Measurements from ENCODE around the gene ATXN1.
"Not testable (repeated sequence)": the region's sequence is repeated elsewhere in the genome, so short reads cannot be mapped to it uniquely, and the experiment has no call there.

- TF ChIP-seq CTCF (conservative IDR thresholded peaks at IDR 0.05; ENCODE audit: low read depth, low read length); EZH2 (IDR thresholded peaks at IDR 0.05; ENCODE audit: borderline replicate concordance, low read depth, low read length, poor library complexity, severe bottlenecking): not testable (repeated sequence)
Measured at GRCh38 chr6:16378360-16378759, 382.9 kb downstream of the ATXN1 start.
